ENCODE measurements around the gene ZNF727.
"Not testable (repeated sequence)": the region's sequence is repeated elsewhere in the genome, so short reads cannot be mapped to it uniquely, and the experiment has no call there.

The ZNF727 gene

DNA sequence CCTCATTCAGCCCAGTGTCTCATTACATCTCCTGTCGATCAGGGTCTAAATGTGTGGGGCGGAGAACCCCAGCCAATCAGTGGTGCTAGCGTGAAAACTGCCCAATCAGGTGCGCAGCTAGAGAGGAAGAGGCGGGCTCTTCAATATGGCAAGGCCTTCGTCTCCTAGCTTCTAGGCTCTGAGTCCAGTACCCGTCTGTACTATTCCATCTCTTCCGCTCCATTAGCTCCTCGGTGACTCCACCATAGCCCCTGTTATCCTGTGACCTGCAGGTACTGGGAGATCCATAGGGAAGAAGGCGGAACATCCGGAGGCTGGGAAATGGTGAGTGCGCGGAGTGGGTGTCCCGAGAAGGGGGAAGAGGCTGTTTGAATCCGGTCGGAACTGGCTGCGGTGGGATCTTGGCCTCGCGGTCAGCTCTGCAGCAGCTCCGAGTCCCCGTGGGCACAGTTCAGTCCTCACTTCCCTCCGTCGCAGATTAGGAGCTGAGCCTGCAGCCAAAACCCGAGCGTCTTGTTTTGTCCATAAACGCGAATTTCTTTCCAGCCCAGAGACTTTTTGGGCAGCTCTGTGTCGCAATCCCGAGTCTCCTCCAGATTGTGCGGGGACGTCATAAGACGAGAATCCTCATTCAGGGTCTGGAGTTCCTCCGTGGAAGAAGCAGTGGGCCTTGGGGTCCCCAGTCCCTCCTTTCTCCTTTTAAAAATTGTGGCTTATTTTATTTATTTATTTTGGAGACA is at the start of gene ZNF727:
Gene ZNF727, plus strand, starts transcription at position 134 of the 740 bp plus-strand sequence. Its CDS starts 188 bp downstream, at position 322.
- DNase-seq: peak; percentile 96

DNA sequence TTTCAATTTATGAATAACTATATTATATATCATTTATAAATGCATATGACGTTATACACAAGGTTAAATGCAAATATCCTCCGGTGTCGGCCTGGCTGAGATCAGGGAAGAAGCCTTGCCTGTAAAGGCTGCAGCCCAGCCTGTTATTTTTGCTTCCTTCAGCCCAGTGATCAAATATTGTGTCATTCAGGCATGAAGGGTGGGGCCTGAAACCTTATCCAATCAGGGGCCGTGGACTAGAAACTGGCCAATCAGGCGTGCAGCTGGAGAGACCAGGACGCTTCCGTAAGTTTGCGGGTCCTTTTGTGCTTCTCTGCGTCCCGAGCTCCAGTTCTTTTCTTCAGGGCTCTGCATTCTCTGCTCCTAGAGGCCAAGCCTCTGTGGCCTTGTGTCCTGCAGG is 46.7 kb upstream of the ZNF727 start, which contains the start of gene ZNF722:
Gene ZNF722, plus strand, starts transcription at position 301 of the 400 bp plus-strand sequence. CDS start 113 bp downstream, outside the sequence.
- peak; percentile 61 for DNase-seq

DNA sequence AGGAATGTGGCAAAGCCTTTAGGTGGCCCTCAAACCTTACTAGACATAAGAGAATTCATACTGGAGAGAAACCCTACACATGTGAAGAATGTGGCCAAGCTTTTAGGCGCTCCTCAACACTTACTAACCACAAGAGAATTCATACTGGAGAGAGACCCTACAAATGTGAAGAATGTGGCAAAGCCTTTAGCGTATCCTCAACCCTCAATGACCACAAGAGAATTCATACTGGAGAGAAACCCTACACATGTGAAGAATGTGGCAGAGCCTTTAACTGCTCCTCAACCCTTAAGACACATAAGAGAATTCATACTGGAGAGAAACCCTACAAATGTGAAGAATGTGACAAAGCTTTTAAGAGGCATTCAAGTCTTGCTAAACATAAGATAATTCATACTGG is 29.7 kb upstream of the ZNF727 start:
- not testable (repeated sequence) for DNase-seq

DNA sequence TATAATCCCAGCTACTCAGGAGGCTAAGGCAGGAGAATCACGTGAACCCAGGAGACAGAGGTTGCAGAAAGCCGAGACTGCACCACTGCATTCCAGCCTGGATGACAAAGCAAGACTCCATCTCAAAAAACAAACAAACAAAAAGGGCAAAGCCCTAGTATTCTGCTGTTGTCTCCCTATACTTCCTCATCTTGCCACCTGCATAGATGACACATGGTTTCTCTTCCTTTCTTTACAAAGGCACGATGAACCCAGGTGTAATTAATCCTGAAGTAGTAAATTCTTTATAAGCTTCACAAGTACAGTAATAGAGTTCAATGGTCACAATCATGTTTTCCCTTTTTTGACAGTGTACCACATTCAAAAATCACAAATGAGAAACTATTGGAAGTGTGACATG is 9.8 kb upstream of the ZNF727 start:
- DNase-seq: no peak

DNA sequence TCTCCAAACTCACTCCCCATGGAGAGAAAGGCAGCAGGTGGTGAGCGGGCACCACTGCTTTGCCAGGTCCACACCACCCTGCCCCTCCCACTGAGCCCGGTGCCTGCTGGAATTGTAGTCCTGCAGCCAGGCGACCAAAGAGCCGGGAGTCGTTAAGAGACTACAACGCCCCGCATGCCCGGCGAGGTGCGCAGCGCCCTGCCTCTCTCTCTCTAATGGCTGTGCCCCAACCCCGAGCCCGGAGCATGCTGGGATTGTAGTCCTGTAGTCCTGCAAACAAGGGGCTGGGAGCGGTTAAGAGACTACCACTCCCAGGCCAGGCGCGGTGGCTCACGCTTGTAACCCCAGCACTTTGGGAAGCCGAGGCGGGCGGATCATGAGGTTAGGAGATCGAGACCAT is 8.1 kb upstream of the ZNF727 start:
- no peak for DNase-seq

DNA sequence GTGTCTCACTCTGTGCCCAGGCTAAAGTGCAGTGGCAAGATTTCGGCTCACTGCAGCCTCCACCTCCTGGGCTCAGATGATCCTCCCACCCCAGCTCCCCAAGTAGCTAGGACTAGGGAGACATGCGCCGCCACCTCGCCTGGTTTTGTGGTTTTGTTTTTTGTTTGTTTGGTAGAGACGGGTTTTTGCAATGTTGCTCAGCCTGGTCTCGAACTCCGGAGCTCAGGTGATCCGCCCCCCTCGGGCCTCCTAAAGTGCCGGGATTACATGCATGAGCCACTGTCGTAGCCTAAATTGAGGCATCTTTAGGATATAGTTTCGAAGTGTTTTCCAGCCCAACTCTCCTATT is 781 bp downstream of the ZNF727 start:
- no peak for DNase-seq

DNA sequence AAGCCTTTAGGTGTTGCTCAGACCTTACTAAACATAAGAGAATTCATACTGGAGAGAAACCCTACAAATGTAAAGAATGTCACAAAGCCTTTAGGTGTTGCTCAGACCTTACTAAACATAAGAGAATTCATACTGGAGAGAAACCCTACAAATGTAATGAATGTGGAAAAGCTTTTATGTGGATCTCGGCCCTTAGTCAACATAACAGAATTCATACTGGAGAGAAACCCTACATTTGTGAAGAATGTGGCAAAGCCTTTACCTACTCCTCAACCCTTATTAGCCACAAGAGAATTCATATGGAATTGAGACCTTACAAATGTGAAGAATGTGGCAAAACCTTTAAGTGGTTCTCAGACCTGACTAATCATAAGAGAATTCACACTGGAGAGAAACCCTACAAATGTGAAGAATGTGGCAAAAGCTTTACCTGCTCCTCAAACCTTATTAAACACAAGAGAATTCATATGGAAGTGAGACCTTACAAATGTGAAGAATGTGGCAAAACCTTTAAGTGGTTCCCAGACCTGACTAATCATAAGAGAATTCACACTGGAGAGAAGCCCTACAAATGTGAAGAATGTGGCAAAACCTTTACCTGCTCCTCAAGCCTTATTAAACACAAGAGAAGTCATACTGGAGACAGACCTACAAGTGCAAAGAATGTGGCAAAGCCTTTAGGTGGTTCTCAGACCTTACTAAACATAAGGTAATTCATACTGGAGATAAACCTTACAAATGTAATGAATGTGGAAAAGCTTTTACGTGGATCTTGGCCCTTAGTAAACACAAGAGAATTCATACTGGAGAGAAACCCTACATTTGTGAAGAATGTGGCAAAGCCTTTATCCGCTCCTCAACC is 32.8 kb downstream of the ZNF727 start:
- not testable (repeated sequence) for DNase-seq

DNA sequence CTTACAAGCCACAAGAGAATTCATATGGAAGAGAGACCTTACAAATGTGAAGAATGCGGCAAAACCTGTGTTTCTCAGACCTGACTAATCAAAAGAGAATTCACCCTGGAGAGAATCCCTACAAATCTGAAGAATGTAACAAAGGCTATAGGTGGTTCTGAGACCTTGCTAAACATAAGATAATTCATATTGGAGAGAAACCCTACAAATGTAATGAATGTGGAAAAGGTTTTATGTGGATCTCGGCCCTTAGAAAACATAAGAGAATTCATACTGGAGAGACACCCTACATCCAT is 33.4 kb downstream of the ZNF727 start:
- DNase-seq: no peak

DNA sequence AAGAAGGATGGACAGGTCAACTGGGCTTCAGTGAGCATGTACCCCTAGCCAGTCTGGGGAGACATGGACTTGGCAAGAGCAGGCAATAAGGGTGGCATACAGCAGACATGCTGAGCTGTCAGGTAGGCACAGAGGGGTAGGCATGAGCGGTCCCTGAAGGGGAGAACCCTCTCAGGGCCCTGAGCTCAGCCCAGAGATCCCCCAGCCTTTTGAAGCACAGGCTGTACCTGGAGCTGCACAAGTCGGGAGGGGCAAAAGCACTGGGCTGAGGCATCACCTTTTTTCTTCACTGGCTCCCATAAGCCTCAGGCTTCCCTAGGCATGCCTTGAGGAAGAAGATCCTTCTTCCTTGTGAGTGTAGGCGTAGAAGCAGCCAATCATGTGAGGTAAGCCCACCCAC is 42.3 kb downstream of the ZNF727 start:
- DNase-seq: no peak

DNA sequence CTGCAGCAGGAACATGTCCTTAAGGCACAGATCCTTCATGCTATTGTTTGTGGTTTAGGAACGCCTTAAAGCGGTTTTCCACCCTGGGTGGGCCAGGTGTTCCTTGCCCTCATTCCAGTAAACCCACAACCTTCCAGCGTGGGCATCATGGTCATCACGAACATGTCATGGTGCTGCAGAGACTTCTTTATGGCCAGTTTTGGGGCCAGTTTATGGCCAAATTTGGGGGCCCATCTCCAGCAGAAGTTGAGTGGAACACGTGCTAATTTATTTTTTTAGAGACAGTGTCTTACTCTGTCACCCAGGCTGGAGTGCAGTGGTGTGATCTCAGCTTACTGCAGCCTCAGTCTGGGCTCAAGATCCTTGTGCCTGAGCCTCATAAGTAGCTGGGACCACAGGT is 43.6 kb downstream of the ZNF727 start:
- not testable (repeated sequence) for DNase-seq
